ENCODE measurements around the gene UTP3.
"Not testable (repeated sequence)": the region's sequence is repeated elsewhere in the genome, so short reads cannot be mapped to it uniquely, and the experiment has no call there.

The UTP3 gene

DNA sequence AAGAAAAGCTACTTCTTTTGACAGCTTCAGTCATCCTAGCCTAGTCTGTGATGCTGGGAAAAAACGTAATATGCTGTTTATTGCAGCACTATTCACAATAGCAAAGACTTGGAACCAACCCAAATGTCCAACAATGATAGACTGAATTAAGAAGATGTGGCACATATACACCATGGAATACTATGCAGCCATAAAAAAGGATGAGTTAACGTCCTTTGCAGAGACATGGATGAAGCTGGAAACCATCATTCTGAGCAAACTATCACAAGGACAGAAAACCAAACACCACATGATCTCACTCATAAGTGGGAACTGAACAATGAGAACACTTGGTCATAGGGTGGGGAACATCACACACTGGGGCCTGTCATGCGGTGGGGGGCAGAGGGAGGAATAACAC is 6.2 kb upstream of the UTP3 start:
- in situ Hi-C loops (cut with MboI; ENCODE audit: low sequenced_read_pairs), result not testable (repeated sequence)

DNA sequence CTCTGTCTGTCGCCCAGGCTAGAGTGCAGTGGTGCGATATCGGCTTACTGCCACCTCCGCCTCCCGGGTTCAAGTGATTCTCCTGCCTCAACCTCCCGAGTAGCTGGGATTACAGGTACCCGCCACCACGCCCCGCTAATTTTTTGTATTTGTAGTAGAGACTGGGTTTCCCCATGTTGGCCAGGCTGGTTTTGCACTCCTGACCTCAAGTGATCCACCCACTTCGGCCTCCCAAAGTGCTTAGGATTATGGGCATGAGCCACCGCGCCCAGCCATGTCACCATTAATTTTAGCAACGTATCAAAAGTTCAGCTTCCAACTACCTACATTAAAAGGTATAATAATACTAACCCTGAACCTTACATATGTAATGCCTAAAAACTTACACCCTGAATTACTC is 940 bp upstream of the UTP3 start:
- in situ Hi-C loops (cut with MboI; ENCODE audit: low sequenced_read_pairs), result no loop called here

DNA sequence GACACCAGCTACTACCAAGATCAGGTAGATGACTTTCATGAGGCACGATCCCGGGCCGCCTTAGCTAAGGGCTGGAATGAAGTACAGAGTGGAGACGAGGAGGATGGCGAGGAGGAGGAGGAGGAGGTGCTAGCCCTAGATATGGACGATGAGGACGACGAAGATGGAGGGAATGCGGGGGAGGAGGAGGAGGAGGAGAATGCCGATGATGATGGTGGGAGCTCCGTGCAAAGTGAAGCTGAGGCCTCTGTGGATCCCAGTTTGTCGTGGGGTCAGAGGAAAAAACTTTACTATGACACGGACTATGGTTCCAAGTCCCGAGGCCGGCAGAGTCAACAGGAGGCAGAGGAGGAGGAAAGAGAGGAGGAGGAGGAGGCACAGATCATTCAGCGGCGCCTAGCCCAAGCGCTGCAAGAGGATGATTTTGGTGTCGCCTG is 481 bp downstream of the UTP3 start:
- in situ Hi-C loops (cut with MboI; ENCODE audit: low sequenced_read_pairs), result no loop called here

DNA sequence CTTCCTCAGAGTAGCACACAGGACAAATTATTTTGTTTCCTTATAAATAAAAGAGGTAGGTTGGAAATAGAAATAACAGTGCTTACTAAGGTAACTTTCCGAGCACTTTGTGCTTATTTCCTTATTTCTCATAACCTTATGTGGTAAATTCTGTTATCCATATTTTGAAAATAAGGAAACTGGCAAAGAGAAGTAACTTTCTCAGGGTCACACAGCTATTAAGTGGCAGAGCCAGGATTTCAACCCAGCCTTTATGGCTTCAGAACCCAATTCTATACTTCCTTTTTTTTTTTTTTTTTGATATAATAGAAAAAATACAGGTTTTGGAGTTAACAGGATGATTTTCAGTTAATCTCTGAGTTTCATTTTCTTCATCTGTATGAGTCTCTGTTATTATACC is 3.3 kb downstream of the UTP3 start:
- in situ Hi-C loops (cut with MboI; ENCODE audit: low sequenced_read_pairs), result no loop called here

DNA sequence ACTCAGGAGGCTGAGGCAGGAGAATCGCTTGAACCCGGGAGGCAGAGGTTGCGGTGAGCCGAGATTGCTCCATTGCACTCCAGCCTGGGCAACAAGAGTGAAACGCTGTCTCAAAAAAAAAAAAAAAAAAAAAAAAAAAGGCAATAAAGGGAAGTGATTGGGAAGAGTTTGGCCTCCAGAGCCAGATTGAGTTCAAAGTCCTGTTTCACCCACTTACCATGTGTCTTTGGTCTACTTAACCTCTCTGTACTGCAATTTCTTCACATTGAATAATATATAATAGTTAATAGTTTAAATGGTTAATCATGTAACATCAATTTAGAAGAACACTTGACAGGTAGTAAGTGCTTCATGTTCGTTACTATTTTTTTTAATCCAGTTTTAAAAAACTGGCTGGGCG is 6.3 kb downstream of the UTP3 start:
- in situ Hi-C loops (cut with MboI; ENCODE audit: low sequenced_read_pairs), result not testable (repeated sequence)

DNA sequence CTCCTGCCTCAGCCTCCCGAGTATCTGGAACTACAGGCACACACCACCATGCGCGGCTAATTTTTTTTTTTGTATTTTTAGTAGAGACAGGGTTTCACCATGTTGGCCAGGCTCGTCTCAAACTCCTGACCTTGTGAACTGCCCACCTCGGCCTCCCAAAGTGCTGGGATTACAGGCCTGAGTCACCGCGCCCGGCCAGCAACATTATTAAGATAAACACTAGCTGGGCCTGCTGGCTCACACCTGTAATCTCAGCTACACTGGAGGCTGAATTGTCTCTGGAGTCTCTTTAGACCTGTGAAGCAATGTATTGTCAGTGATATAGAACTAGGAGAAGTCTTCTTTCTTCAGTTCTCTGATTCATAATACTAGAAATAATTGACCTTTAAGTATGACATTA is 10.1 kb downstream of the UTP3 start:
- in situ Hi-C loops (cut with MboI; ENCODE audit: low sequenced_read_pairs), result not testable (repeated sequence)

DNA sequence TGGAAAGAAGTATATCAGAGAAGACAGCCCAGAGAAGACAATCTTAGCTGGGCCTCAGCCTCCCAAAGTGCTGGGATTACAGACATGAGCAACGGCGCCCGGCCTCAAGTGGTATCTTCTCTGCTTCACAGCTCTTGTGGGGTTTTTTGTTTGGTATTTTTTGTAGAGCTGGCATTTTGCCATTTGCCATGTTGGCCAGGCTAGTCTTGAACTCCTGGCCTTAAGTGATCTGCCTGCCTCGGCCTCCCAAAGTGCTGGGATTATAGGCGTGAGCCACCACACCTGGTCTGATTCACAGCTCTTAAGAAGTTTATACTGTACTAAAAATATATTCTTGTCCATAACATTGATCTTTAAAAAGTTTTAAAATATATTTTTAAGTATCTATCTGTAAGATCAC is 12.4 kb downstream of the UTP3 start:
- in situ Hi-C loops (cut with MboI; ENCODE audit: low sequenced_read_pairs), result no loop called here

DNA sequence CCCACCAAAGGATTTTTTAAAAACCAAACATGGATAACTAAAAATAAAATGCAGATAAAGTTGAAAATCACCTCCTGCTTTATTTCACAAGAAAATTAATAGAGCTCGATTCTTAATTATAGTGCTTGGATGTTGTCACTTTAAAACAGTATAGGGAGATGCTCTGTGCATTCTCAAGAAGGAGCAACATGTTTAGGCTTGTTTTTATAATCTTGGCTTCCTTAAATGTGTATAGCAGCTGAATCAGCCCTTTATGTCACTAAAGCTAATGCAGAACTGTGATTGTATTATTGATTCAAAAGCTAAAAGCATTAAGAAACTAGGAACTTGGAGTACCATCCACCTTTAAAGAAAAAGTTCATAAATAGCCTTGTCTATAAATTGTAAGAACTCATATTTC is 12.9 kb downstream of the UTP3 start:
- in situ Hi-C loops (cut with MboI; ENCODE audit: low sequenced_read_pairs), result no loop called here

DNA sequence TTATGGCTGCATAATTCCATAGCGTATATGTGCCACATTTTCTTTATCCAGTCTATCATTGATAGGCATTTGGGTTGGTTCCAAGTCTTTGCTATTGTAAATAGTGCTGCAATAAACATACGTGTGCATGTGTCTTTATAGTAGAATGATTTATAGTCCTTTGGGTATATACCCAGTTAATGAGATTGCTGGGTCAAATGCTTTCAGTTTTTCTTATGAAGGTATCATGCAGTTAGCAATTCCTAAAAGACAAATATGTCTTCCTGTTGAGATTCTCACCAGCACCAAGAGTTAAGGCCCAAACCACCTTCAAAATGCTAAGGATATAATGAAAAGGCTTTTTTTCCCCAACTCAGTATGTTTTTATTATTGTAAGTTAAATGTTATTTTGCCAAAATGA is 14.3 kb downstream of the UTP3 start:
- in situ Hi-C loops (cut with MboI; ENCODE audit: low sequenced_read_pairs), result not testable (repeated sequence)

DNA sequence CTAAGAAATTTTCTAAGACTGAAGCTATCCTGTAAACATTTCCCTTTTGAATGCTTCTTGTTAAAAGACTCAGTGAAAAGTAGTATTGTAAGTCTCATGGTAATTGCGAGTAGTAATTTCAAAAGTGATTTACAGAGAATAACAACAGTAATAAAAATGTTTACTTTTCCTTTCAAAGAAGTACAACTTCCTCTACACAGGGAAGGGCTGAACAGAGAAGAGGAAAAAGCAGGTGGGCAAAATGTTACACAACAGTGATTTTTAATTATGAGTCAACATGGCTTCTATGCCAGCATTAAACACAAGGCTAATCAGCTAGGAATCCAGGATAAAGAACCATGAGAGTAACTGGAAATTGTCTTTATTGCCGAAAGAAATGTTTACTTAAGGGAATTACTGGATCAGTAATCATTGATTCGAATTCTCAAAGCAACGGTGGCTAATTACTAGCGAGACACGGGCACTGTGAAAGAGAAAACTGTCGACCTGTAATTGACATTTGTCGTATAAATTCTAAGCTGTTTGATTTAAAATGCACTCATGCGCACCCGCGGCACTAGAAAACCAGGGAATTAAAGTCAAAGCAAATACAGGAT is 15.4 kb downstream of the UTP3 start:
- in situ Hi-C loops (cut with MboI; ENCODE audit: low sequenced_read_pairs), result no loop called here

DNA sequence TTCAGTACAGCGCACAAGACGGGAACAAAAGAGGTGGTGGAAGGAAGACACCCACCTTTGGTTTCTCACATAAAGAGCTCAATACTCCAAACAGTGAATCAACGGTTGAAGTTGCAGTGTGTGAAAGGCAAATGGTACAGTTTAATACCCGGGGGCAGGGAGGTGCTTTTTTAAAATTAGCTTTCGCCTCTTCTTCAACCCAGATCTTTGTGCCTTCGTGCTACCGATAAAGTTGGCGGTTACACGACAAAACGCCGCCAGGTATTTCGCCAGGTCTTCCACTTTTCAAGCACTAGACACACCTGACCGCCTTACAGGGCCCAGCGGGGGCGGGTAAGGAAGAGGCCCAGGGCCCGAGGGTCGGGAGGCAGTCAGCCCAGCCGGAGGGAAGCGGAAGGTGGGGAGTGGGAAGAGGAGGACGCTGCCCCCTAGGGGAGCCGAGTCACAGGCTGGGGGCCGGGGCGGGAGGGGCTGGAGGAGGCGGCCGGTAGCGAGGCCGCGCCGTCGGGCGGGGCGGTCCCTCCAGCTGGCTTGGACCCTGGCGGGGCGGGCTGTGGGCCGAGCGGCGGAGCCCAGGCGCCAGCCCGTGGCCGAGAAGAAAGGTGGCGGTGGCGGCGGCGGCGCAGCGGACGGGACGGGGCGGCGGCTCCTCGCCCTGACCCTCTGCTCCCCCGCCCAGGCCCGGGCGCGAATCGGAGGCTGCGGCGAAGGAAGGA is 16.0 kb downstream of the UTP3 start:
- in situ Hi-C loops (cut with MboI; ENCODE audit: low sequenced_read_pairs), result no loop called here

DNA sequence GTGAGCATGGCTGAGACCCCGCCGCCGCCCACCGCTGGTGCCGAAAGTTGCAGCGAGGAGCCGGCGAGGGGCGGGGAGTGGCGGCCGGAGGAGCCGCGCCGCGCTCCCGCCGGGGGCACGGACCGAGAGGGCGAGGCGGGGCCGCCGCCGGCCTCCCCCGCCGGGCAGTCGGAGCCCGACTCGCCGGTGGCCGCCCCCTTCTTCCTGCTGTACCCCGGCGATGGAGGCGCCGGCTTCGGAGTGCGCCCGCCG is 16.5 kb downstream of the UTP3 start:
- in situ Hi-C loops (cut with MboI; ENCODE audit: low sequenced_read_pairs), result no loop called here

DNA sequence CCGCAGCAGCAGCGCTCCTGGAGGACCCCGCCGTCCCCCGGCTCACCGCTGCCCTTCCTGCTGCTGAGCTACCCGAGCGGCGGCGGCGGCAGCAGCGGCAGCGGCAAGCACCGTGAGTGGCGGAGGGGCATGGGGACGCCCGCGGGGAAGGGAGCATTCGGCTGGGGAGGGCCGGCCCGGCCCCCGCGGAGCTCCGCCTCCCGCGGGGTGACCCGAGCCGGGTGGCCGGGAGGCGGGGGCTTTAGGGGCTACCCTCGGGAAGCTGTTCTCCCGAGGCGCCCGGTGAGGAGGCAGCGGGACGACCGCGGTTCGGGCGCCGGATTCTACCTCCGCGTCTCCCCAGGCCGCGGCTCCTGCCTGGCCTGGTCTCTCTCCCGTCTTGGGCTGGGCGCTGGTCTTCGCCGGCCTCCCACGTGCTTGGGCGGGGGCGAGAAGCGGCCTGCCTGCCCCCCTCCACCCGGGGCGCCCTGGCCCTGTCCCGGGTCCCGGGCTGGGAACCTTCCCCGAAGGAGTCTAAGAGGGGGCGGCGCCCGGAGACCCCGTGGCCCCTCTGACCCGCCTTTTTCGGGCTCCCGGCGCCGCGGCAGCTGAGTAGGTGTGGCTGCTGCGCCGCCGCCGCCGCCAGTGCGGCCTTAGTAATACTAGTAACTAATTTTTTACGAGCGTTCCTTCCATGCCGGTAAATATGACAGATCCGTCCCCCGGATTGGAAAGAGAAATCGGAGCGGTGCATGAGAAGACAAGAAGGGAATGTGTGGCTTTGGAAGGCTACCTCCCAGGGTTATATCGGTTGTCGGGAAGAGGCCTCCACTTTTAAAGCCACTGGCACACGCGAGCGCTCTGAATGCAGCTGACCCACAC is 17.1 kb downstream of the UTP3 start:
- in situ Hi-C loops (cut with MboI; ENCODE audit: low sequenced_read_pairs), result no loop called here

DNA sequence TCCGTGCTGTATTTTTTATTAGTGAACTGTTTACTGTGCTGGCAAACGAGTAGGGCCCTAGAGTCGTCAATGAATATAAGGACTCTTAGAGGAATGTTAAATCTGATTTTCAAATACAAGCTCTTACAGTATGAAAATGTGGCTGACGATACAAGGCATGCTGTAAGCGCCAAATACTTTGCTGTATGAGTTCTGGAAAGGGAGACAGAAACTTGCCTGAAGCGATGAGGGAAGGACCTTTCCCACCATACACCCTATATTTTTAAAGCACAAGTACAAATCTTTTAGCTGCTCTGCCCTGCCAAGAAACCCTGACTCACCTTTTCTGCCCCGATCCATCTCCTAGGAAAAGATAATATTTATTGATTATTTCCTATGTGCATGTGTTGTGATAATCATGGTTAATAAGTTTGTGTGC is 17.7 kb downstream of the UTP3 start:
- in situ Hi-C loops (cut with MboI; ENCODE audit: low sequenced_read_pairs), result no loop called here

DNA sequence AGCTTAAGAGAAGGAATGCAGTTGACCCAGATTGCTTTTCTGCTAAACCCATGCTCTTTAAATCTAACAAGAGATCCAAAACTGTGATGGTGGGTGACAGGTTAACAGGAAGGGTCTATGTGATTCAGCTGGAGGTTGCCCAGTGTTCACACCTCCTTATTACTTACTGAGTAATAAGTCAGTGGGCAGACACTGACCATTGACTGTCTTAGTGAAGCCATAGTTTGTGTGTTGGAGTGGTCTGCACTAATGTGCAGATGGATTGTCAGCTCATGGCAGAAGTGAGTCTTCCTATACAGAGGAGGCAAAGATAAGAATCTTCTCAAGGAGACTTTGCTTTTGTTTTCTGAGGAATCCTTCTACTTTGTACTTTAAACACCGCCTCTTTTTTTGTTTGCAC is 18.2 kb downstream of the UTP3 start:
- in situ Hi-C loops (cut with MboI; ENCODE audit: low sequenced_read_pairs), result no loop called here

DNA sequence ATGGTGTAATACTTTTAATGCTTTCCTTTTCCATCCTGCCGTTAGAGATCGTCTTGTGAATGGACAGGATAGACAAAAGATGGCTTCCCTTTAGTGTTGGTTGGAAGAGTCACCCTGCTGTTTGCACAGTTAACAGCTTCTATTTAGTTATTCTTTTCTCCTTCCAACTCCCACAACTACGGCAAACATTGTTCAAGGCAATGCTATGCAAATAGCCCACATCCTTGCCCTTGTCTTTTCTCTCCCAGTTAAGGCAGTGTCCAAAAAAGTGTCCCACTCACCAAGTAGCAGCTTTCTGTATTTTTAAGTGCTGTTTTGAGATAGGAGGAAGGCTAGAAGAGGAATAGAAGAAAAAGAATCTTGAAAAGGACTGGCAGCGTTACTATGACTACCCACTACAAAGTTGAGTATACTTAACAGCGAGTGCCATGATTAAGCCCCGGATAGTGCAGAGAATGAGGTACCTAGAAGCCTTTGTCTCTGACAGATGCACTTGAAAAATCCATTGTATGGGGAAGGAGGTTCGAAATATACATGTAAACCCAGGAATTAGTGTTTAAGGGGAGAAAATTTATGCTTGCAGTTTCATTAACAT is 21.4 kb downstream of the UTP3 start:
- in situ Hi-C loops (cut with MboI; ENCODE audit: low sequenced_read_pairs), result no loop called here

DNA sequence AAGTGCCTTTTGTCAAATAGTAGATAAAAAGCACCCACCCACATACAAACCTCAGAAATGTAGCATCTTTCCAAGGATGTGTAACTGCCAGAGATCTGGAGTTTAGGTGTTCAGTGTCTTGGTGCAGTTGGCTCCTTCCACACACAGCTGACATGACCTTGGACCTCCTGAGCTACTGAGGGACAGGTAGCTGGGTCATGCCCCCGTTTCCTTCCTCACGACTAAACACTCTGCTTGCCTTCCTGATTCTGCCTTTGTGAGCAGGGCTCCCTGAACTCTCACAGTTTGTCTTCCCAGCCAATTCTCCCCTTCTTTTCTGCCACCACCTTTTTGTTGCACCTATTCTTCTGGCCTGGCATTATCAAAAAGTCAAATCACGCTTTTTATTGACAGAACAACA is 23.3 kb downstream of the UTP3 start:
- in situ Hi-C loops (cut with MboI; ENCODE audit: low sequenced_read_pairs), result no loop called here

DNA sequence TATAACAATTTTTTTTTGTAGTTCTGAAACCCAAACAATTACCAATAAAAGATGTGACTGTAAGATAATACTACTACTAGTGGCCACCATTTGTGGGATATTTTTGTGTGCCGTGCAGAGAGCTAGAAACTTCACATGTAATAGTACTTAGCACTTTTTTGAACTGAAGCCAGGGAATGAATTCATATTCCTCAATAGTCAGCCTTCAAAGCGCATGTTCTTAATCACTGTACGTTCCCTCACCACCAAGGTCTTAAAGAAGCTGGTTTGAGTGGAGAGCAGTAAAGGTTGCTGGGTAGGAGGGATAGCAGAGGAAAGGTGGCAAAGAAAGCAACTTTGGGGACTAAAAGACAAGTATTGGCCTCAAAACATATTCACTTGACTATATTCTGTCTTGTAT is 23.8 kb downstream of the UTP3 start:
- in situ Hi-C loops (cut with MboI; ENCODE audit: low sequenced_read_pairs), result no loop called here

DNA sequence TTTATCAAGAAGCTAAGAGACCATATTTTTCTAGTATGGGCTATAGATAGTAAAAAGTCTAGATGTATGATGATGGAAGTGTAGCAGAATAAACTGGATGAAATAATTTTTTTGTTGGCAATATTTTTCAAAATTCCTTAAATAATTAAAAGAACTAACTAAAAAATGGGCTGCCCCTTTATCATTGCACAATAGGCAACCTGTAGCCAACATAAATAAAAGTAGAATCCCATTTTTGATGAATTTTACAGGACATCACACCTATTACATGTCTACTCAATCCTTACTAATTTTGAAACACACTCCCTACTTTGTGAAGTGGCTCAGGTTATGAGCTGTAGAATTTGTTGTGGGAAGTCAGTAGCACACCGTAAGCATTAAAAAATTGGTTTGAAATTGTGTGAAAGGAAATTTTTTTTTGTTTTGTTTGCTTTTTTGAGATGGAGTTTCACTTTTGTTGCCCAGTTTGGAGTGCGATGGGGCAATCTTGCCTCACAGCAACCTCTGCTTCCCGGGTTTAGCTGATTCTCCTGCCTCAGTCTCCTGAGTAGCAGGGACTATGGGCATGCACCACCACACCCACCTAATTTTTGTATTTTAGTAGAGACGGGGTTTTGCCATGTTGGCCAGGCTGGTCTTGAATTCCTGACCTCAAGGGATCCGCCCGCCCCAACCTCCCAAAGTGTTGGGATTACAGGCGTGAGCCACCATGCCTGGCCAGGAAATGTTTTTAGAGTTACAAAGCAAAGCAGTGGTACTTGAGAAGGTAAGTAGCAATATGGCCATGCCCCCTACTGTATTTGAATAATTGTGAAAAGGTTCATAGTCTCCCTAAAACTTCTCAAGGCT is 24.5 kb downstream of the UTP3 start:
- in situ Hi-C loops (cut with MboI; ENCODE audit: low sequenced_read_pairs), result no loop called here

DNA sequence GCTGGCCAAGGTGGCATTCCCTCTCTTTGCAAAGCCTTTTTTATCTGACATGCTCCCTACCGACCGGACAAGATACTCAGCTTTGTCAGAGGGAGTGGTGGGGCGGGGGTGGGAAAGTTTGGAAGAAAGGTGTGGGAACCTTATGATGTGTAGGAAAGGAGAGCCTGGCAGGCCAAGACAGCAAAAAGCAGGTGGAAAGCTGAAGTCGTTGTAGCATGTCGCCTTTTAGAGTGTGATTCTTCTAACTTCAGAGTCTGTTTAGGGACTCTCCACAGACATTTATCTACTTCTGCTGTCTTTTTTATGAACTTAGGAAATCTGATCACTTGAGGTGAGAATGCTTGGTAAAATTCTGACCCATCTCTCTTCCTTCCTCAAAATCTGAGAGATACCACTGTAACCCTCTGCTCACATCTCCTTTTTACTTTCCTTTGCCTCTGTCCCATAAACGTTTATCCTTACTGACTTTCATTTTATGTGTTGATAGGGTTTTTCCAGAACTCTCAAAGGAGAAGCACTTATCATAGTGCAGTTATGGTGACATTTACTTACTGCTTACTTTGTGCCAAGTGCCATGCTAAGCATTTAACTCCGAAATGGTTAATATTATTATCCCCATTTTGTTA is 25.2 kb downstream of the UTP3 start:
- in situ Hi-C loops (cut with MboI; ENCODE audit: low sequenced_read_pairs), result no loop called here

All from HL-60/S4 treated with phorbol 12-myristate 13-acetate at 8.2 ng/mL for 4 days and 3 days (cell line).